GM11168 (cell line): ENCODE results near the gene ROBO2.

Experiments
- in situ Hi-C: fragments of 300-500 bp; cut with MboI; formaldehyde crosslinking; loops from one replicate; pipeline ENCODE4 v1.12.0; 2022; ENCODE audit warnings: low sequenced_read_pairs; ENCODE audit not compliant: unreplicated experiment

Gene ROBO2

DNA sequence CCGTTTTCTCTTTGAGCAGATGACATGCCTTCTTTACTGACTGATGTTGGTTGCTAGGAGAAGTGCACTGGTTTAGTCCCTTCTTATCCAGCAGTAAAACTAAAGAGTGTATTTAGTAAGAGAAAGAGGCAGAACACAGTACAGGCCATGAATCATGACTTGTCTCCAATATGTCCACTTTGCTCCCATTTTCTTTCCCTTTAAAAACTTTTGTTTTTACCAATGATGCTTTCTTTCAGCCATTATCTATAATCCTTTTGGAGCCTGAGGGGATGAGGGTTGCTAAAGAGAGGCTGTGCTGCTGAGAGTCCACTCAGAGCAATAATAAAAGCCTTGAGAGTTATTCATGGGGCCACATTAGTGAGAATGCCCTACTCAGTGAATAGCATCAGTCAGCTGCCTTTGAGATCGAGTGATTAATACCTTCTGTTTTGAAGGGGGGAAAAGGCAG is 12.2 kb downstream of the ROBO2 start:
- in situ Hi-C loops: no loop called here

- in situ Hi-C loops: no loop called here
These were observed 13.1 kb downstream of the ROBO2 start for GRCh38 chr3:77052733-77053670.

DNA sequence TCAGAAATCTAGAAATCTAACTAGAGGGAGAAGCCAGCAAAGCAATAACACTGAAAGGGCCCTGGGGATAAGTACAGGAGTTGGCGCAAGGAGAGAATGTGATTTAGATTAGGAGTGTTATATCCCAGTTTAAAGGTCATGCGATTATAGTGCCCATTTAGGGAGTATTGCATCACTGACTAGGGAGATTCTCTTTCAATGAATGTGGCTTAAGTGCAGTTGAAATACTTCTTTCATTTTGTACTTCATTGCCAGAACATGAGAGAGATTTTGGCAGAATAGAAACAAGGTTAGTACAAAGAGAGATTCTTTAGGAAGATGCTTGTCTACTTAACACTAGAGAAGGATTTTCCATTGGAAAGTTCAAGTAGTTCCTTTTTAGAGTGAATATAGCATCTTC is 13.9 kb downstream of the ROBO2 start:
- in situ Hi-C loops: no loop called here

DNA sequence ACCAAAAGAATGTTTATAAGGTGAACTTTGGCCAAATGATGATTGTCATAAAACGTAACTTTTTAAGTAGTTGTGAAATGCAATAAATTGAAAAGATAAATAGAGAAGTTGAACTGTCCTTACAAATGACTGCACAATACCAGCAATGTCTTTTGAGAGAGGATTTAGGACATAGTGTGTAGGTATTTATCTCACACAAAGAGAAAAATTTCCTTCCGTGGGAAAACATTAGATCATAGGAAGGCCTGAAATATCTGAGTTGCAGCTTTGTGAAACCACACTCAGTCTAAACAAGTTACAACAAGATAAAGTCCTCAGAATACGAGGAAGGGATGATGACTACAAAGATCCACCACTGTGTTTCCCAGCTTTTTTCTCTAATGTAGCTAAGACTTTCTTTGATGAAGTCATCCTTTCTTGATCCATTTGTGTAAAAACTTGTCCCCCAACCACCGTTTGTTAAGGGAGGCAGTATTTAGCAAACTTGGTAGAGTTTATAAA is 16.0 kb downstream of the ROBO2 start:
- in situ Hi-C loops: no loop called here

GRCh38 chr3:77059354-77059753 is 19.5 kb downstream of the ROBO2 start:
- in situ Hi-C loops: no loop called here

DNA sequence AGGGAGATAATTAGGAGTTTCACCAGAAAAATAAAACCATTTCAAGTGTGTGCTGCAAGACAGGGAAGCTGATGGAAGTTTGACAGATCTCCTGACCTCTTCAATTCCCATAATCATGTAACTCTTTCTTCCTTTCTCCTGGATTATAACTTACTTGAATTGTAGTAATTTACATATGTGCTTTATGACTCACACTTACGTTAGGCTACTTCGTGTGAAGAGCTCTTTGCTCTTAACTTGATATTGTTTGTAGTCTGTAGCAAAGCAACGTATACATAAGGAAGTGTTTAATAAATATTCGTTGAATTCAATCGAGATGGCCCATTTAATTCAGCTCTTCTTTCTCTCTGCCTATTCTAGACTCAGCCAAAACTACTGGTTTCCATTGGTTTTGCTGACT is 23.5 kb downstream of the ROBO2 start:
- in situ Hi-C loops: no loop called here

- in situ Hi-C loops: no loop called here
These were observed 25.9 kb downstream of the ROBO2 start for GRCh38 chr3:77065750-77066149.

GRCh38 chr3:77066829-77067228 is 26.9 kb downstream of the ROBO2 start:
- in situ Hi-C loops: no loop called here

DNA sequence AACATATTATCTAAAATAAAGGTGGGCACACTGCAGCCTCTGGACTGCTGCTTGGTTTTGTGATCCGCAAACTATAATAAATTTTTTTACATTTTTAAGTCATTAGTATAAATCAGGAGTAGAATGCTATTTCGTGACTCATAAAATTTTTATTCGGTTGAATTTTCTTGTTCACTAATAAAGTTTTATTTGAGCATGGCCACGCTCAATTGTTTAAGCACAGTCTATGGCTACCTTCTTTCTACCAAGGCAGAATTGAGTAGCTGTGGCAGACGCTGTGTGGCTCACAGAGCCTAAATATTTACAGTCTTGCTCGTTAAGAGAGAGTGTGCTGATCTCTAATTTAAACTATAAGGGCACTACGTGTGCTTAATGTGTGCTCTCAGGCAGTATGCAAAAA is 28.9 kb downstream of the ROBO2 start:
- in situ Hi-C loops: no loop called here

- in situ Hi-C loops: no loop called here
These were observed 31.5 kb downstream of the ROBO2 start for GRCh38 chr3:77071364-77071763.

- in situ Hi-C loops: no loop called here
These were observed 31.9 kb downstream of the ROBO2 start for GRCh38 chr3:77071809-77072208.

DNA sequence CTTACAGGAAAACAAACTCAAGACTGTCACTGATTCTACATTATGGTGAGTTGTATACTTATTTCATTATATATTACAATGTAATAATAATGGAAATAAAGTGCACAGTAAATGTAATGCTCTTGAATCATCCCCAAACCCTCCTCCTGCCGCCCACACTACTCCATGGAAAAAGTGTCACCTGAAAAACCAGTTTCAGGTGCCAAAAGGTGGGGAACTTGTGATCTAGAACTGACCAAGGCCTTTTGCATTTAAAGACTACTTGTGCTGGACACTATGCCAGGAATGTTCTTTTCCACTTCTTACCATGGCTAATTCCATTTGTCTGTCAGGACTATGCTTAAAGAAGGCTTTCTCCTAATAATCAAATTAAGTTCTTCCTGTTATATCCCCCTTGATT is 32.3 kb downstream of the ROBO2 start:
- in situ Hi-C loops: no loop called here

DNA sequence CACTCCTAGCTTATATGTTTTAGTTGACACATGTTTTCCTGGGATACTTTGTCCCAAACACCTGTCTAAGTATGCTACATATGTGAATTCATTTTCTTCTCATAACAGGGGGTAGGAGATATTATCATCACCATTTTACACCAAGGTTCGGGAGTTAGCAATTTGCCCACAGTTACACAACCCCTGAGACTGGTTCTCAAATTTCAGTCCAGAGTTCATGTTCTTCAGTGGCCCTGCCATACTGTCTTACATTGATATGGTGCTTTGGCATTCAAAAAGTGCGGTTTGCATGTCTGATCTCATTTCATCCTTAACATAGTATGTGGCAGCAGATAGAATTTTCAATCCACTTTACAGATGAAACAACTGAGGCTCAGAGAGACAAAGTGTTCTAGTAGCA is 38.4 kb downstream of the ROBO2 start:
- in situ Hi-C loops: no loop called here

- in situ Hi-C loops: no loop called here
These were observed 40.2 kb downstream of the ROBO2 start for GRCh38 chr3:77079988-77080610.

DNA sequence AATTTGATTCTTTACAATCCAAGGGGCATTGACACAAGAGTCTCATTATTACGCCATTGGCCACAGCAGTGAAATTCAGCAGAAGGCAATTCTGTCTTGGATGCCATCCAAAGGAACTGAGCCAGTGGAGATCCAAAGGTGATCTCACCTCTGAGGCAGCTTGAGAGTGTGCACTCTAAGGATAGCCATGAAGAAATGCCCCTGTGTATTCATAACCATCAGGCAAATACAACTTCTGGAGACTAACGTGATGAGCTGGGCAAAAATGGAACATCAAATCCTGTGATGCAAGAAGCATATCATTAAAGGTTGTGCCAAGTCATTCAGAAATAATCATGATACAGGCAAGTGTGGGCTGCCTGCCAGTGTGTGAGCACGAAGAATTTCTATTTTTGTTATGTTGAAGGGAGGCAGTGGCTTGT is 41.4 kb downstream of the ROBO2 start:
- in situ Hi-C loops: no loop called here

- in situ Hi-C loops: no loop called here
These were observed 44.6 kb downstream of the ROBO2 start for GRCh38 chr3:77084511-77084910.

GRCh38 chr3:77086408-77086807 is 46.5 kb downstream of the ROBO2 start:
- in situ Hi-C loops: no loop called here

DNA sequence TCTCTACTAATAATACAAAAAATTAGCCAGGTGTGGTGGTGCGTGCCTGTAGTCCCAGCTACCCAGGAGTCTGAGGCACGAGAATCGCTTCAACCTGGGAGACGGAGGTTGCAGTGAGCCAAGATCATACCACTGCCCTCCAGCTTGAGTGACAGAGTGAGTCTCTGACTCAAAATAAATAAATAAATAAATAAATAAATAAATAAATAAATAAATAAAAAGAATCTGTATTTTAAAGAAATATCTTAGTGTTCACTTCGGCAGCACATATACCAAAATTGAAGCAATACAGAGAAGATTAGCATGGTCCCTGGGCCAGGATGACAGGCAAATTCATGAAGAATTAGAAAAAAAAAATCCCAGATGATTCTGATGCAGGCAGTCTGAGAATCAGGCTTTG is 51.9 kb downstream of the ROBO2 start:
- in situ Hi-C loops: no loop called here

DNA sequence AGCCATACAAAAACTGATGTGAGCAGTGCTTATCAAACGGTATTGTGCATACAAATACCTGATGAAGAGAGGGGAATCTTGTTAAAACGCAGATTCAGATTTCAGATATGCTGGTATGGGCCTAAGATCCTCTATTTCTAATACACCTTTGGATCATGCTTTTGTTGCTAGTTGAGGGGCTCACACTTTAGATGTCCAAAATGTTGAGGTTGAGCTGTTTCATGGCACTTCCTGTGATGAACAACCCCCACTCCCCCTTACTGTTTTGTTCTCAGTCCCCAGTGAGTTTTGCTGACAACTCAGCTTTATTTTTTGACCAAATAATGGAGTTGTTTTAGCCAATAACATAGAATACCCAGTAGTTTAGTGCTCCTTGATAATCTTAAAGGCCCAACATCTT is 53.2 kb downstream of the ROBO2 start:
- in situ Hi-C loops: no loop called here

DNA sequence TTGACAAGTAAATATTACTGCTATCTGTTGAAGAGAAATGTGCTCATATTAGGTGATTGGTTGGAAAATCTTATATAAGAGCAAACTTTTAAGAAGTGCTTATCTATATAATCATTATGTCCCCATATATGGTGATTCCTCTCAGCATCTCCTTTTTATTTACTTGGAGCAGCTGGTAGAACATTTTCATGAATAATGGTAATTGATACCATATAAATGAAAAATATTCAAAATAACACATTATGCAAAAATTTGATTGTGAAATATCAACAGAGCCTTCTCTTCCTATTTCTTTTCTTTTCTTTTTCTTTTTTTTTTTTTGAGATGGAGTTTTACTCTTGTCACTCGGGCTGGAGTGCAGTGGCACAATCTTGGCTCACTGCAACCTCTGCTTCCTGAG is 56.2 kb downstream of the ROBO2 start:
- in situ Hi-C loops: no loop called here
